ENCODE data around the gene CDK17. TPM values are rescaled to one million over a fixed set of nuclear protein-coding genes. Genes with fewer than 3 reads are reported as not detected.

Gene CDK17
- total and polyA plus RNA-seq, 12 donors: 8.5 to 32.4 (median 21.0) TPM

- TF ChIP-seq, protein P1, sequence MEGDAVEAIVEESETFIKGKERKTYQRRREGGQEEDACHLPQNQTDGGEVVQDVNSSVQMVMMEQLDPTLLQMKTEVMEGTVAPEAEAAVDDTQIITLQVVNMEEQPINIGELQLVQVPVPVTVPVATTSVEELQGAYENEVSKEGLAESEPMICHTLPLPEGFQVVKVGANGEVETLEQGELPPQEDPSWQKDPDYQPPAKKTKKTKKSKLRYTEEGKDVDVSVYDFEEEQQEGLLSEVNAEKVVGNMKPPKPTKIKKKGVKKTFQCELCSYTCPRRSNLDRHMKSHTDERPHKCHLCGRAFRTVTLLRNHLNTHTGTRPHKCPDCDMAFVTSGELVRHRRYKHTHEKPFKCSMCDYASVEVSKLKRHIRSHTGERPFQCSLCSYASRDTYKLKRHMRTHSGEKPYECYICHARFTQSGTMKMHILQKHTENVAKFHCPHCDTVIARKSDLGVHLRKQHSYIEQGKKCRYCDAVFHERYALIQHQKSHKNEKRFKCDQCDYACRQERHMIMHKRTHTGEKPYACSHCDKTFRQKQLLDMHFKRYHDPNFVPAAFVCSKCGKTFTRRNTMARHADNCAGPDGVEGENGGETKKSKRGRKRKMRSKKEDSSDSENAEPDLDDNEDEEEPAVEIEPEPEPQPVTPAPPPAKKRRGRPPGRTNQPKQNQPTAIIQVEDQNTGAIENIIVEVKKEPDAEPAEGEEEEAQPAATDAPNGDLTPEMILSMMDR (IDR thresholded peaks at IDR 0.05): no peak
- DNase-seq (no peak), ATAC-seq (no peak)
- Histone ChIP-seq H3K4me1 (peaks cover 0 to 31% (median 15%) of the 10 kb centered on the region in 9 donors), H3K27ac (no peak overlapping the region), H3K27me3 (no peaks in the 10 kb centered on the region), H3K36me3 (peaks cover 0 to 51% (median 0%) of the 10 kb centered on the region in 9 donors), H3K9me3 (no peaks in the 10 kb centered on the region), H3K4me3 (no peak overlapping the region)
- intact Hi-C loops (cut with DNase I): loop anchor here in 1 of 10 donors (10.0 kb wide), 1 partner anchor 56 kb away; no protein-coding TSS in a partner anchor
- 95% methylated on average over 2 of the region's 2 CpGs for WGBS, 2 donors
Measured at GRCh38 chr12:96329018-96329417, 71.2 kb downstream of the CDK17 start.

DNA sequence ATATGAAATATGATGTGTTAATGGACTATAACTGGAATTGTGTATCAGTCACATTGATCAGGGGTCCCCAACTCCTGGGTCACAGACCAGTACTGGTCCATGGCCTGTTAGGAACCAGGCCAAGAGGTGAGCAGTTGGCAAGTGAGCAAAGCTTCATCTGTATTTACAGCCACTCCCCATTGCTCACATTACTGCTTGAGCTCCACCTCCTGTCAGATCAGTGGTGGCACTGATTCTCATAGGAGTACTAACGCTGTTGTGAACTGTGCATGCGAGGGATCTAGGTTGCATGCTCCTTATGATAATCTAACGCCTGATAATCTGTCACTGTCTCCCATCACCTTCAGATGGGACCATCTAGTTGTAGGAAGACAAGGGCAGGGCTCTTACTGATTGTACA is 72.3 kb downstream of the CDK17 start:
- intact Hi-C loops (cut with DNase I): loop anchor here in 1 of 10 donors (10.0 kb wide), 1 partner anchor 57 kb away; no protein-coding TSS in a partner anchor
- DNase-seq (no peak), ATAC-seq (peak in 1 of 8 donors; percentile 22)
- H3K4me1 ChIP-seq: peaks cover 0 to 36% (median 15%) of the 10 kb centered on the region in 9 donors
- H3K27me3 ChIP-seq: no peaks in the 10 kb centered on the region
- H3K4me3 ChIP-seq: no peak overlapping the region
- no peaks in the 10 kb centered on the region for H3K9me3 ChIP-seq
- TF ChIP-seq, protein P1 (IDR thresholded peaks at IDR 0.05): no peak
- H3K36me3 ChIP-seq: peaks cover 0 to 52% (median 7%) of the 10 kb centered on the region in 9 donors
- 84 to 93% methylated on average over 3 of the region's 3 CpGs for WGBS, 2 donors
- no peak overlapping the region for H3K27ac ChIP-seq

DNA sequence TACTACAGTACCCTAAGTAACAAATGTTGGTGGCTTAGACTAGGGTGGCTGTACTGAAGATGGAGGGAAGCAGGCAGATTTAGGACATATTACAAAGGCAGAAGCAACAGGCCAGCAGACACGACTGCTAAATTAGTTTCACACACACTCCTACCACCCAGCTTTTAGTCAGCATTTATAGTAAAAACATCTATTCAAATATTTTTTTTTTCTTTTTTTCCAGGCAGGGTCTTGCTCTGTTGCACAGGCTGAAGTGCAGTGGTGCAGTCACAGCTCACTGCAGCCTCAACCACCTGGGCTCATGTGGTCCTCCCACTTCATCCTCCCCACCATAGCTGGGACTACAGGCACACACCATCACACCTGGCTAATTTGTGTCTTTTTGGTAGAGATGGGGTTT is 72.9 kb downstream of the CDK17 start:
- Histone ChIP-seq H3K4me1 (peaks cover 0 to 36% (median 15%) of the 10 kb centered on the region in 9 donors), H3K27me3 (no peaks in the 10 kb centered on the region), H3K27ac (no peak overlapping the region), H3K36me3 (peaks cover 0 to 53% (median 7%) of the 10 kb centered on the region in 9 donors), H3K4me3 (no peak overlapping the region), H3K9me3 (no peaks in the 10 kb centered on the region)
- 83 to 91% methylated on average over 1 of the region's 1 CpG for WGBS, 2 donors
- TF ChIP-seq, protein P1 (IDR thresholded peaks at IDR 0.05): no peak
- no peak for DNase-seq
- intact Hi-C loops (cut with DNase I): loop anchor here in 1 of 10 donors (10.0 kb wide), 1 partner anchor 57 kb away; no protein-coding TSS in a partner anchor
- ATAC-seq: peak in 1 of 8 donors; percentile 20

DNA sequence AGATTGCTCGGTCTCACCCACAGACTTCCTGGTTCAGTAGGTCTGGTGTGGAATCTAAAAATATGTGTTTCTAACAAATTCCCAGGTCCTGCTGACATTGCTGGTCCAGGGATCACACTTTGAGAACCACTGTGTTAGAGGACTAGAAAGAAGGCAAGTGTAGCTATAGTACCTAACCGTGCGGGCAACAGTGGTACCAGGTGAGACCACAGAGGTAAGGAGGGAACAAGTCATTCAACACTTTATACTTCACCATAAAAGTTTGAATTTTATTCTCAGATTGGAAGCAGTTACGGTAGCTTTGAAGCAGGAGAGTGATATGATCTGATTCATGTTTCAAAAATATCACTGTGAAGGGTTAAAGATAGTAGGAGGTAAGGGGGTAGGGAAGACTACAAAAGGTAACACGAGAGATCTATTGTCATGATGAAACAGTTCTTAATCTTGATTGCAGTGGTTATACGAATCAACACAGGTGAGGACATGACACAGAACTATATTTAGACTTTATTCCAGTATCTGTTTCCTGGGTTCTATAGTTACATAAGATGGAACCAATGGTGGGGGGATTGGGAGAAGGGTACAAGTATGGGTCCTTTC is 73.5 kb downstream of the CDK17 start:
- intact Hi-C loops (cut with DNase I): loop anchor here in 1 of 10 donors (10.0 kb wide), 1 partner anchor 58 kb away; no protein-coding TSS in a partner anchor

More for the DNA sequence above, 73.5 kb downstream of the CDK17 start:
- ATAC-seq (peak in 1 of 8 donors; percentile 18), DNase-seq (no peak)
- 73 to 74% methylated on average over 6 of the region's 6 CpGs for WGBS, 2 donors
- Histone ChIP-seq H3K9me3 (no peaks in the 10 kb centered on the region), H3K4me3 (no peak overlapping the region), H3K27ac (no peak overlapping the region), H3K4me1 (peaks cover 0 to 36% (median 15%) of the 10 kb centered on the region in 9 donors), H3K36me3 (peaks cover 0 to 53% (median 7%) of the 10 kb centered on the region in 9 donors), H3K27me3 (no peaks in the 10 kb centered on the region)
- TF ChIP-seq, protein P1 (IDR thresholded peaks at IDR 0.05): no peak

Data from heart right ventricle (tissue), 16 donors.